Forelimb muscle (tissue), 1 donor: Measurements from ENCODE around the gene BNIP3. TPM values are rescaled to one million over a fixed set of nuclear protein-coding genes. Genes with fewer than 3 reads are reported as not detected.
"Not testable (repeated sequence)": the region's sequence is repeated elsewhere in the genome, so short reads cannot be mapped to it uniquely, and the experiment has no call there.

Source experiments
- DNase-seq: peaks from one replicate; pipeline ENCODE4 v3.0.0-alpha.2; 2013; ENCODE audit warnings: low read depth
- polyA plus RNA-seq: library from polyadenylated mRNA; unstranded; fragments of 120-200 nt; gene quantifications from one replicate; pipeline ENCODE4 v1.2.1, GENCODE V29; 2013; ENCODE audit not compliant: insufficient read length

Gene BNIP3
- polyA plus RNA-seq, 1 donor, result 39.7 TPM

DNA sequence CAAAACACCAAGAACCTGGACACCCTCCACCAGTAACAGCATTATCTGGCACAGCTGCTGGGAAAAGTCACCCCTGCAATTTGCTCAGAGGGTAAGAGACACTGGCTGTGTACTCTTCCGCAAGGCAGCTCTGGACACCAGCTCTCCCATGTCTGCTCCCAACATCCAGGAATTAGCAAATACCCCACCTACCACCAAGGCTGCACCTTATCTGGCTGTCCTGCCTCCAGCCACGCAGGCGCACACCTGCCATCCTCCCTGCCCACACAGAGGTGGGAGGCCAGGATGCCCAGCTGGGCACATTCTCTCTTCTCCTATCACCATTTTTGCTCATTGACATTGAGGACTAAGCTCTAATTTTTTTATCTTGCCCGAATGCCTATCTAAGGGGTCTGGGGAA is 20.3 kb upstream of the BNIP3 start:
- DNase-seq, result no peak

DNA sequence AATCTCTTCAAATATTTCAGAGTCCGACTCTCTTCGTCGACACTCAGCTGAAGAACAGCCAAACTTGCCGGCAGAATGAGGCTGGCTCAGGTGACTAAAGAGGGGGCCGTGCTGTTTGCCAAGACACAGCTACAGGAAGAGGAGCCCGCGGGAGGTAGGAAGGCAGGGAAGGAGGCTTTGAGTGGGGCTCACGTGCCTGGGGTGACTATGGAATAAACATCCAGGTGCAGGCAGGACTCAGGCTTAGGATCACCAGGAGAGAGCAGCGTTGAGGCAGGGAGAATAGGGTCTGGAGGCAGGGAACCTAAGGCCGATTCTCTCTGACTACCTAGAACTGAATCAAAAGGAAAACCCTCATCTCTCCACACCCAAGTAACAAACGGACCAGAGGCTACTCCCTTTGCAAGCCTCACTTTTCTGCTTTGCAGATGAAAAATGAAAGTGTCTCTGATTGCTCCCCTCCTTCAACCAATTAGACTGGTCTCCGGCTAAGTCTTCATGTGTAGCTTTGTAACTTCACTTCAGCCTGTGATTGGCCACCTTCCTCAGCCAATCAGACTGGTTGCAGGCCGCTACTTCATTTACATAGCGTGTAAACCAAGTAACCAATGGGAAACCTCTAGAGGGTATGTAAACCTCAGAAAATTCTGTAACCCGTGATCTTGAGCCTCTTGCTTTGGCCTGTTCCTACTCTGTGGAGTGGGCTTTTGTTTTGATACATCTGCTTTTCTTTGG is 19.7 kb upstream of the BNIP3 start:
- no peak for DNase-seq

DNA sequence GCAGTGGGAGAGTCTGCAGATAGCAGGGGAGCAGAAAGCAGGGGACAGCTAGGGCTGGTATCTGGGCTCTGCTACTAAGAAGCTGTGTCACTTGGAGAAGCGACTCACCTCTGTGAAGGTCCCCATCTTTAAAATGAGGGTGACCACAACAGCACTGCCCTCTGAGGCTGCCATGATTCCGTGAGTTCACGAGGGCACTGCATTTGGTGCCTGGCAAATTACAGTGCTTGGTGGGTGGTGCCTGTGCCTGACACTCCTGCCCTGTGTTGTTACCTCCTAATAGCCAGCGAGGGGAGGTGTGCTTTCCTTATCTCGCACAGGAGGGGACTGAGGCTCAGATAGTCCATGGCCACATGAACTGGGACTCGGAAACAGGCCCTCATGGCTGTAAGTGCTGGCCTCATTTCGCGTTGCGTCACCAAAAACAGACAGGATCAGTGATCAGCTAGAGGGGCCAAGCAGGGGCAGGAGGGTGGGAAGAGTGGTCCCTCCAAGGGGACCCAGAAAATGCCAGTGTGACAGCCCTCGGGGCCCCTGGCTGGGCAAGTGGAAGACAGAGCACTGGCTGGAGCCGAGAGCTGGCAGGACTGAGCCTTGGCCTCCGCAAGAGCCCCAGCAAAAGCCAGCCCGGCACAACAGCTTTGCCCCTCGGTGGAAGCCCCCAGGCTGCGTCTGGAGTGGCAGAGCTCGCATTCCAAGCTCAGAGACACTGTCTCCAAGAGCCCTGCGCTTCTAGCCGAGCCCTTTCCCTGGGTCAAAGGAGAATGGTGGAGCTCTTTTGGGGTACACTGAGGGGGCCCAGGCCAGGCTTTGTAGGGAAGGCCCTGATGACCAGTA is 17.3 kb upstream of the BNIP3 start:
- DNase-seq, result no peak

GRCh38 chr10:131998050-131998844 is 16.5 kb upstream of the BNIP3 start:
- DNase-seq, result no peak

GRCh38 chr10:131997366-131998049 is 15.8 kb upstream of the BNIP3 start:
- DNase-seq, result no peak

DNA sequence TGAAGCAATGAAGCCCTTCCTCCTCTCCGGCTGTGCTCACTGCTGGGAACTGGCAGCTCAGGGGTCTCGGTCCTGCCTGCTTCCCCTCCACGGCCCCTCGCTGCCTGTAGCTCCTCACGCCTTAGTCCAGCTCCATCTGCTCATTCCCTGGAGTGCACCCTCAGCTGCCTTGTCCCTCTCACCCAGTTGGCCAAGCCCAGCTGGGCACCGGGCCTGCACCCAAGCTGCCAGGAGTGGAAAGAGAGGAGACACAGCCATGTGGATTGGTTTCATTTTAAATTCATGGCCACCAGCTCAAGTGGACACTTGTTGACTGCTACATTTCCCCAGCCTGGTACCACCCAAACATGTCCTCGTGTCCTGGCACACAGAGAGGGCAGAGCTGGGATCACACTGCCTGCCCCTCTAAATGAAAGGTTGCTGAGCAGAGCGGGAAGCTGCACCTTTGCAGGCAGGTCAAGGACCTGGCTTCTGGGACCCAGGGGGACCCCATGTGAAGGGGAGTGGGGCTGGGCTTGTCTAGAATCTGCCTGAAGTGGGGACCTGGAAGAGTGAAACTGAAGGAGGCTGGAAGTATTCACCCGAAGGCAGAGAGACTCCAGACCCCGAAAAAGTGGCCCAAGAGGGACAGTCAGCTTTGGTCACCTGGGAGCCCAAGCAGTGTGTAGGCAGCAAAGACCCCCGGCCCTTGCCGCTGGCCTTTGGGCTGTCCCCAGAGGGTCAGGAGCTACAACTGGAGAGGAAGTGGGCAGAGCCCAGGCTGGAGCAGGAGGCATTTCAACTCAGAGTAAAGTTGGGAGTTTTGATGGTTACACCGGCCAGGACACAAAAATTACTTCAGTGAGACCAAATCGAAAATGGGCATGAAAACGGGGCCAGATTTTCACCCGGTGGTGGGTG is 15.0 kb upstream of the BNIP3 start:
- no peak for DNase-seq

DNA sequence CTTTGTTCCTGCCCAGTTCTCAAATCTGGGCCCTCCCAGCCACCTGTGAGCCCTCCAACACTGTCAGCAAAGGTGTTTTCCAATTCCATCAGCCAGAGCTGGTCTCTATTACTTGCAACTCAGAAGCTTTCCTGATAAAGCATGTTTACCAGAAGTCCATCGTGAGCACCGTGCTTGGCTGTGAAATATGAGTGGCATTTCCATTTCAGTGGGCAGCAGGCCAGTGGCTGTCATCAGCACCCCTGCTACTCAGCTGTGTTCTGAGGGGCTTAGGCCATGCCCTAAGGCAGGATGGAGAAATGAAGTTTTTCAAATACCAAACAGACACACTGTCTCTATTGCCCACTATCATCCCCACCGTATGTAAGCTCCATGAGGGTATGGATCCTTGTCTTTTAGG is 12.7 kb upstream of the BNIP3 start:
- no peak for DNase-seq

DNA sequence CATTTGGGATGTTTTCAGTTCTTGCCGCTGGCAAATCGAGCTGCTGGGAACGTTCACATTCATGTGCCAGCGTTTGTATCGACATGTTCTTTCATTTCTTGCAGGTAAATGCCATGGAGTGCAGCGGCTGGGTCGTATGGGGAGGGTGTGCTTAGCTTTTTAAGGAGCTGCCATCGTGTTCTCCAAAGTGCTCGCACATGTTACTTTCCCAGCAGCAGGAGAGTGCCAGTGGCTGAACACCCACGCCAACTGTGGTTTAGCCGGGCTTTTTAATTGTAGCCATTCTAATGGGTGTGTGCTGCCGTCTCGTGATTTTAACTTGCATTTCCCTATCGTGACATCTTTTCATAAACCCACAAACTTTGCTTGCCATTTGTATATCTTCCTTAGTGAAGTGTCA is 11.6 kb upstream of the BNIP3 start:
- no peak for DNase-seq

GRCh38 chr10:131991726-131992125 is 10.0 kb upstream of the BNIP3 start:
- DNase-seq, result no peak

GRCh38 chr10:131987786-131988185 is 6.1 kb upstream of the BNIP3 start:
- not testable (repeated sequence) for DNase-seq

GRCh38 chr10:131987301-131987700 is 5.6 kb upstream of the BNIP3 start:
- DNase-seq, result not testable (repeated sequence)

DNA sequence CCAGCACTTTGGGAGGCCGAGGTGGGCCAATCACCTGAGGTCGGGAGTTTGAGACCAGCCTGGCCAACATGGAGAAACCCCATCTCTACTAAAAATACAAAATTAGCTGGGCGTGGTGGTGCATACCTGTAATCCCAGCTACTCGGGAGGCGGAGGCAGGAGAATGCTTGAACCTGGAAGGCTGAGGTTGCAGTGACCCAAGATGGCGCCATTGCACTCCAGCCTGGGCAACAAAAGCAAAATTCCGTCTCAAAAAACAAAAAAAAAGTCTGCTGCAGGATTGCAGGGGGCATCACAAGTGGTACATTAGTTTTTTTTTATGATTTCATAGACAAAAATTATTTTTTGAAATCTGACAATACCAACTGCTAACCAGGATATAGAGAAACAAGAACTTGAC is 5.1 kb upstream of the BNIP3 start:
- DNase-seq, result not testable (repeated sequence)

- DNase-seq, result no peak
Observed at GRCh38 chr10:131983780-131984179, 2.1 kb upstream of the BNIP3 start.

DNA sequence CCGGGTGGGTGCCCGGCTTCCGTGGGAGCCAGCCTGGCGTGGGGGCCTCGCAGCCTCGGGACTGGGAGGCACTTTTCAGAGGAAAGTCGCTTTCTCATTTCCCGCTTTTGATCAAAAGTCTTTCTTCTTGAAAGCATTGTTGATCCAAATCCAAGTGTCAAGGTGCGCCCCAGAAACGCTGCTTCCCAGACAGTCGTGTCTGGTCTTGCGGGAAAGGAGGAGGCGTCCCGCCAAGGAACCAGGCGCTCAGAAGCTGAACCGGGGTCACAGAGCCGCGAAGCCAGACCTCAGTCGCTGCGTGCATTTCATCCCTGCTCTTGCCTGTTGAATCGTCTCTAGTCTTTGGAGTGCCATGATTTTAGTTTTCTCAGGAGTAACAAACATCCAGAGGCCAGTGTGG is 1.1 kb upstream of the BNIP3 start:
- no peak for DNase-seq

GRCh38 chr10:131982185-131982756 is 548 bp upstream of the BNIP3 start:
- no peak for DNase-seq

- DNase-seq, result no peak
Observed at GRCh38 chr10:131980761-131981428, 828 bp downstream of the BNIP3 start.

- DNase-seq, result no peak
Observed at GRCh38 chr10:131980321-131980720, 1.4 kb downstream of the BNIP3 start.

DNA sequence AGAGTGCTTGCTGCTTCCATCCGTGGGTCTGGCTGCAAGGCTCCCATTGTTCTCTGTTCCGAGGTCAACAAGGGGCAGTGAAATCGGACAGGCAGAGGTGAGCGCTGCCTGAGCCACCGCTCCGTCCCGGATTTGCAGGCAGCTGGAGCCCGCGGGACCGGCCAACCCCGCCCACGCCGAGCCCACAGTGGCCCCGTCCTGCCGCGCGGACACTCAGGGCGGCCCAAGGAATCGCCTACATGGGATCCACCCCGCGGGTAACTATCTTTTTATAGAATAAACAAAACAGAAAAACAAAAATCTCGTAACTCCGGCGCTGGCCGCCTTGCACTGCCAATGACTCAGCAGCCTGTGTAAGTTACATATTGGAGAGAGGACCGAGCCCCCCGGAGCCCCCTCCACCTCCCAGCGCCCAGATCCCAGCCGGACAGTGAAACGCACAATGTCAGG is 1.9 kb downstream of the BNIP3 start:
- DNase-seq, result no peak

DNA sequence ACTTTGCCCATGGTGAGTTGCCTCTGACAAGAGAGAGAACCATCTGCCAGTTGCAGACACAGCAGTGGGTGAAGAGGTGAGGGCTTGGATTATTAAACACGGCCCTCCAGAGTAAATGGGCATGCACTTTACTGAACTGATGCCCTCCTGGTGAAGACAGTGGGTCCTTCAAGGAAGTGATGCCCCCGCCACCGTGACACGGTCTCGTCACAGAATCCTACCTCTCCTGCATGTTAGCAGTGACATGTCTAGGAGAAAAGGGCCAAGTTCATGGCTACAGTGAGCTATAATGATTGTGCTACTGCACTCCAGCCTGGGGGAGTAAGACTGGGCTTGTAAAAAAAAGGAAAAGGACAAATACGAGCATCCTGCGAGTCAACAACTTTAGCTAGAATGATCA is 2.4 kb downstream of the BNIP3 start:
- DNase-seq, result no peak

DNA sequence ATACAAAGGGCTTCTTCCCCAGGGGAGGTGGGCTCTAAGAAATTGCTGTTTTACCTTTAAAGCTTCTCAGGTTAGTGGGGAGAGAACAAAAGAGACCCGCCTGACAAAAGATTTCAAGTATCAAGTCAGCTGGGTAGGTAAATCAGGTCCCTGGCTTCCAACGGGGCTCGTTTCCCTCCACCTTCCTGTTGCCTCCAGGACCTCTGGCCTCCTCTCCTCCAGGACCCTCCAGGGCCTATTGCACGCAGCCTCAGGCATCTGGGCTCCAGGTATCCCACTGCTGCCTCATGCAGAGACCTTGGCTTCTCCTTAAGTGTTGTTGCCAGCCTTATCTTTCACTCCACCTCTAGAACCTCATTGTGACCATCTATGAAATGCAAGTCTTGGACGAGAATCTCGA is 2.9 kb downstream of the BNIP3 start:
- DNase-seq, result no peak
